ENCODE measurements around the gene C16orf89.

The C16orf89 gene

DNA sequence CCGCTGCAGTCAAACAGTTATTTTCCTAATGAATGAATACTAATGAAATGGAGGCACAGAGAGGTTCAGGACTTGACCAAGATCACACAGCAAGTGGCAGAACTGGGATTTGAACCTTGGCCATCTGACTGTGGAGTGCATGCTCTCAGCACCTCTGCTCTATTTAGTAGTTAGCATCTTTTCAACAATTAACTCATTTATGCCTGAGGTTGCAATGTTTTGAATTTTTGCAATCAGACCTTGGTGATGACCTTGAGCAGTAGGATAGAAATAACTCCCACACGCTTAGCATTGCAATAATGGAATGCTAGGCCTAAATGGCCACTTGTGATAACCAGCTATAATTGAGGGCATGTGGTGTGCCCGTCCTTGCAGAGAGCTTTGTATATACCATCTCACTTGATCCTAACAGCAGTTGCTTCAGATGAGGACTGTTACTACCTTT is 63.0 kb downstream of the C16orf89 start:
- DNase-seq = no peak

GRCh38 chr16:5001986-5002385 is 63.8 kb downstream of the C16orf89 start:
- DNase-seq = no peak

DNA sequence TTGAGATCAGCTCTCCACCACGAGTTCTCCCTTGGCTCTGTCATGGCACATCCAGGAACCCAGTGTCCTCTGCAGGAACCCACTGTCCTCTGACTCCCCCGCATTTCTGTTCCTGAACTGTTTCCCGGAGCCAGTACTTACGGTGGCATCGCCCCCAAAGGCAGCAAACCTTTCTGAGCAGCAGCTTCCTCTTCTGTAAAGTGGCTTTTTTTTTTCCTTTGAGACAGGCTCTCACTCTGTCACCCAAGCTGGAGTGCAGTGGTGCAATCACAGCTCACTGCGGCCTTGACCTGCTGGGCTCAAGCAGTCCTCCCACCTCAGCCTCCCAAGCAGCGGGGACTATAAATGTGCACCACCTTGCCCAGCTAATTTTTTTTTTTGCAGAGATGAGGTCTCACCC is 64.2 kb downstream of the C16orf89 start:
- DNase-seq = no peak

GRCh38 chr16:5000573-5001001 is 65.2 kb downstream of the C16orf89 start:
- no peak for DNase-seq

GRCh38 chr16:4994719-4995434 is 70.9 kb downstream of the C16orf89 start:
- no peak for DNase-seq

Measured in NCI-H1694 treated with DMSO at 0.1 percent for 48 hours (cell line).